HCT116 (cell line): Measurements from ENCODE around the gene MUC5B. TPM values are rescaled to one million over a fixed set of nuclear protein-coding genes. Genes with fewer than 3 reads are reported as not detected.

ENCODE experiments used
- ATAC-seq: fragments of 200-7000 bp; cut with Tn5 transposase; 2 replicates; pipeline ENCODE4 v1.9.1; 2020; ENCODE audit warnings: mild to moderate bottlenecking, moderate library complexity
- BruUV-seq: library from RNA; stranded (reverse); fragments of 400-500 nt; replicated peaks from 2 replicates; lab custom pipeline; 2021; lab: Mats Ljungman, UMichigan
- CTCF ChIA-PET: fragments of 300-600 bp; sonication (Branson Sonifier 250); formaldehyde crosslinking; loops from one replicate; lab custom pipeline; 2021; ENCODE audit warnings: antibody characterized with exemption; lab: Charles Lee
- POLR2A ChIA-PET: fragments of 300-600, 350-600 bp; sonication (Branson Sonifier 250); formaldehyde crosslinking; loops from one replicate; lab custom pipeline; 2021; ENCODE audit warnings: antibody characterized with exemption; lab: Charles Lee
- RAD21 ChIA-PET, 2 experiments: fragments of 300-600 bp; sonication (Branson Sonifier 250); formaldehyde crosslinking; loops; one replicate each; lab custom pipeline; 2023; ENCODE audit warnings: low total read pairs in 2 of 2; ENCODE audit not compliant: uncharacterized antibody in 2 of 2, unreplicated experiment in 2 of 2, low non-redundant PET in 1 of 2; lab: Charles Lee
- DNase-seq: peaks from one replicate; pipeline ENCODE4 v3.0.0-alpha.2; 2010; ENCODE audit warnings: low read depth, low spot score
- H2AFZ ChIP-seq: fragments of 200-600 bp; shearing (Covaris generic), sonication (generic); 2 replicates; pipeline ENCODE4 v1.6.1; 2017; ENCODE audit warnings: low read depth, mixed run types, mixed read lengths, antibody characterized with exemption, low read length; ENCODE audit not compliant: poor library complexity, severe bottlenecking
- H3K27ac ChIP-seq: 2 replicates; pipeline ENCODE4 v1.5.1; 2012; ENCODE audit warnings: low read depth, low read length
- H3K27me3 ChIP-seq: fragments of 200-600 bp; sonication (generic); 2 replicates; pipeline ENCODE4 v1.6.1; 2016; ENCODE audit warnings: mixed run types, low read length, mixed read lengths; ENCODE audit not compliant: insufficient read depth
- H3K36me3 ChIP-seq, 2 experiments: fragments of 200-500 bp in 1 of 2; fragments of 200-600 bp in 1 of 2; sonication (Bioruptor generic) in 1 of 2; sonication (generic) in 1 of 2; 2 replicates each; pipeline versions ENCODE4 v1.5.1 to v1.6.1; 2014 to 2016; ENCODE audit warnings: low read length in 2 of 2, inconsistent platforms in 1 of 2, mixed read lengths in 1 of 2, mixed run types in 1 of 2; ENCODE audit not compliant: insufficient read depth in 2 of 2, control insufficient read depth in 1 of 2
- H3K4me1 ChIP-seq, 2 experiments: fragments of 200-600 bp in 1 of 2; sonication (generic) in 1 of 2; 2 replicates each; pipeline versions ENCODE4 v1.5.1 to v1.6.1; 2012 to 2017; ENCODE audit warnings: low read length in 2 of 2, inconsistent platforms in 1 of 2, mild to moderate bottlenecking in 1 of 2, mixed read lengths in 1 of 2, mixed run types in 1 of 2, moderate library complexity in 1 of 2; ENCODE audit not compliant: insufficient read depth in 2 of 2, control insufficient read depth in 1 of 2
- H3K4me2 ChIP-seq: fragments of 200-600 bp; sonication (generic); 2 replicates; pipeline ENCODE4 v1.6.1; 2017; ENCODE audit warnings: mixed run types, low read length, mixed read lengths
- H3K4me3 ChIP-seq, 2 experiments: fragments of 200-600 bp in 1 of 2; sonication (generic) in 1 of 2; replicated peaks in 1 of 2; 2 replicates each; pipeline ENCODE4 v1.5.1; 2011 to 2016; ENCODE audit warnings: low read length in 2 of 2, control low read depth in 1 of 2, low read depth in 1 of 2, mild to moderate bottlenecking in 1 of 2, mixed read lengths in 1 of 2, mixed run types in 1 of 2
- H3K79me2 ChIP-seq: fragments of 200-600 bp; sonication (generic); 2 replicates; pipeline ENCODE4 v1.6.1; 2017; ENCODE audit warnings: mild to moderate bottlenecking, mixed run types, low read length, moderate library complexity, mixed read lengths; ENCODE audit not compliant: insufficient read depth
- H3K9ac ChIP-seq: fragments of 200-600 bp; sonication (generic); 2 replicates; pipeline ENCODE4 v1.6.1; 2016; ENCODE audit warnings: low read length, mixed read lengths
- H3K9me2 ChIP-seq: fragments of 200-600 bp; sonication (generic), shearing (Covaris generic); 2 replicates; pipeline ENCODE4 v1.6.1; 2017; ENCODE audit warnings: mixed run types, mild to moderate bottlenecking, moderate library complexity; ENCODE audit not compliant: insufficient read depth
- H3K9me3 ChIP-seq, 2 experiments: fragments of 200-500 bp in 1 of 2; fragments of 200-600 bp in 1 of 2; sonication (Bioruptor generic) in 1 of 2; sonication (generic) in 1 of 2; 2 replicates each; pipeline ENCODE4 v1.6.1; 2014 to 2017; ENCODE audit warnings: low read length in 2 of 2, mixed read lengths in 2 of 2, inconsistent platforms in 1 of 2, low read depth in 1 of 2, mild to moderate bottlenecking in 1 of 2, mixed run types in 1 of 2, moderate library complexity in 1 of 2; ENCODE audit not compliant: control insufficient read depth in 1 of 2, insufficient read depth in 1 of 2
- H4K20me1 ChIP-seq: fragments of 200-600 bp; sonication (generic), shearing (Covaris generic); 2 replicates; pipeline ENCODE4 v1.6.1; 2017; ENCODE audit warnings: mixed run types, mild to moderate bottlenecking, moderate library complexity; ENCODE audit not compliant: insufficient read depth
- CBX3 ChIP-seq: IDR thresholded peaks from 2 replicates; pipeline ENCODE4 v1.6.1; 2012; ENCODE audit warnings: low read depth
- CEBPB ChIP-seq: IDR thresholded peaks from 2 replicates; pipeline ENCODE4 v1.6.1; 2012; ENCODE audit warnings: low read depth
- EGR1 ChIP-seq: IDR thresholded peaks from 2 replicates; pipeline ENCODE4 v1.6.1; 2012; ENCODE audit warnings: low read depth
- ELF1 ChIP-seq: IDR thresholded peaks from 2 replicates; pipeline ENCODE4 v1.6.1; 2012; ENCODE audit warnings: low read depth, borderline replicate concordance
- EZH2 ChIP-seq: fragments of 200-600 bp; sonication (generic); IDR thresholded peaks from 2 replicates; pipeline ENCODE4 v1.6.1; 2017; ENCODE audit warnings: antibody characterized with exemption, mixed run types
- EZH2phosphoT487 ChIP-seq: fragments of 200-600 bp; IDR thresholded peaks from 2 replicates; pipeline ENCODE4 v1.6.1; 2018; ENCODE audit warnings: antibody characterized with exemption, borderline replicate concordance
- FOSL1 ChIP-seq: IDR thresholded peaks from 2 replicates; pipeline ENCODE4 v1.6.1; 2012; ENCODE audit warnings: low read depth
- JUND ChIP-seq: IDR thresholded peaks from 2 replicates; pipeline ENCODE4 v1.6.1; 2012
- MAX ChIP-seq: IDR thresholded peaks from 2 replicates; pipeline ENCODE4 v1.6.1; 2012
- POLR2AphosphoS5 ChIP-seq: IDR thresholded peaks from 2 replicates; pipeline ENCODE4 v1.6.1; 2011; ENCODE audit warnings: mild to moderate bottlenecking, low read depth, low read length, moderate library complexity
- RAD21 ChIP-seq: IDR thresholded peaks from 2 replicates; pipeline ENCODE4 v1.6.1; 2012; ENCODE audit warnings: low read depth, mild to moderate bottlenecking
- REST ChIP-seq: IDR thresholded peaks from 2 replicates; pipeline ENCODE4 v1.6.1; 2012; ENCODE audit warnings: low read depth
- SIN3A ChIP-seq: IDR thresholded peaks from 2 replicates; pipeline ENCODE4 v1.6.1; 2012; ENCODE audit warnings: low read depth
- SP1 ChIP-seq: IDR thresholded peaks from 2 replicates; pipeline ENCODE4 v1.6.1; 2012; ENCODE audit warnings: low read depth
- SRF ChIP-seq: IDR thresholded peaks from 2 replicates; pipeline ENCODE4 v1.6.1; 2012; ENCODE audit warnings: low read depth
- TCF7L2 ChIP-seq: IDR thresholded peaks from 2 replicates; pipeline ENCODE4 v1.7.0; 2011; ENCODE audit warnings: borderline replicate concordance, inconsistent platforms; ENCODE audit not compliant: insufficient read depth, insufficient read length; ENCODE audit errors: extremely low read depth
- ZBTB33 ChIP-seq: IDR thresholded peaks from 2 replicates; pipeline ENCODE4 v1.6.1; 2011; ENCODE audit warnings: mild to moderate bottlenecking, low read length, moderate library complexity; ENCODE audit not compliant: insufficient replicate concordance; ENCODE audit errors: extremely low read depth
- ZFX ChIP-seq: fragments of 450-650 bp; IDR thresholded peaks from 2 replicates; pipeline ENCODE4 v1.6.1; 2017
- ZNF274 ChIP-seq: fragments of 200-500 bp; sonication (Bioruptor generic); IDR thresholded peaks from 2 replicates; pipeline ENCODE4 v1.6.1; 2014; ENCODE audit warnings: mild to moderate bottlenecking, low read depth, low read length, inconsistent platforms
- intact Hi-C: fragments of 100-400 bp; cut with micrococcal nuclease; formaldehyde crosslinking; loops from 2 replicates; pipeline ENCODE4 v1.10.0; 2022
- total RNA-seq: library from RNA; stranded (reverse); gene quantifications from one replicate; pipeline ENCODE4 v1.2.1, GENCODE V29; 2021; ENCODE audit not compliant: unreplicated experiment
- TF ChIP-seq, protein P1 (sequence below), 3 experiments: fragments of 200-600 bp in 1 of 3; sonication (generic) in 1 of 3; IDR thresholded peaks in 2 of 3; conservative IDR thresholded peaks in 1 of 3; 2 replicates each; pipeline ENCODE4 v1.5.1; 2012 to 2017; ENCODE audit warnings: low read depth in 2 of 3, low read length in 2 of 3, antibody characterized with exemption in 1 of 3, borderline replicate concordance in 1 of 3, control low read depth in 1 of 3, mild to moderate bottlenecking in 1 of 3, mixed read lengths in 1 of 3, mixed run types in 1 of 3, moderate library complexity in 1 of 3; ENCODE audit not compliant: insufficient read depth in 1 of 3

The MUC5B gene
- total RNA-seq, 1 experiment from 2014 or later: 1.5 TPM

GRCh38 chr11:1204381-1205101 lies 18.3 kb upstream of the MUC5B start:
- H3K9me2 ChIP-seq: no peaks in the 10 kb centered on the region
- peaks cover 13 to 17% of the 10 kb centered on the region in 2 experiments for H3K4me1 ChIP-seq
- ChIA-PET CTCF (interaction anchor here (0.6 kb wide), 1 partner anchor 29 kb away, joined by 3 read pairs; no protein-coding TSS in a partner anchor), RAD21 (no interaction called here), POLR2A (interaction anchor here (0.7 to 1.3 kb wide), 2 partner anchors 38 to 58 kb away, joined by 3 read pairs; no protein-coding TSS in a partner anchor)
- no peak overlapping the region for H3K4me3 ChIP-seq
- TF ChIP-seq ZNF274 (no peak), ZFX (no peak), FOSL1 (no peak), JUND (no peak), SRF (no peak), CEBPB (no peak), ELF1 (no peak), EZH2phosphoT487 (no peak), EGR1 (no peak), MAX (no peak), RAD21 (no peak), EZH2 (no peak), POLR2AphosphoS5 (no peak), ZBTB33 (no peak), CBX3 (no peak), SP1 (no peak), REST (no peak), SIN3A (no peak), TCF7L2 (no peak)
- TF ChIP-seq, protein P1, sequence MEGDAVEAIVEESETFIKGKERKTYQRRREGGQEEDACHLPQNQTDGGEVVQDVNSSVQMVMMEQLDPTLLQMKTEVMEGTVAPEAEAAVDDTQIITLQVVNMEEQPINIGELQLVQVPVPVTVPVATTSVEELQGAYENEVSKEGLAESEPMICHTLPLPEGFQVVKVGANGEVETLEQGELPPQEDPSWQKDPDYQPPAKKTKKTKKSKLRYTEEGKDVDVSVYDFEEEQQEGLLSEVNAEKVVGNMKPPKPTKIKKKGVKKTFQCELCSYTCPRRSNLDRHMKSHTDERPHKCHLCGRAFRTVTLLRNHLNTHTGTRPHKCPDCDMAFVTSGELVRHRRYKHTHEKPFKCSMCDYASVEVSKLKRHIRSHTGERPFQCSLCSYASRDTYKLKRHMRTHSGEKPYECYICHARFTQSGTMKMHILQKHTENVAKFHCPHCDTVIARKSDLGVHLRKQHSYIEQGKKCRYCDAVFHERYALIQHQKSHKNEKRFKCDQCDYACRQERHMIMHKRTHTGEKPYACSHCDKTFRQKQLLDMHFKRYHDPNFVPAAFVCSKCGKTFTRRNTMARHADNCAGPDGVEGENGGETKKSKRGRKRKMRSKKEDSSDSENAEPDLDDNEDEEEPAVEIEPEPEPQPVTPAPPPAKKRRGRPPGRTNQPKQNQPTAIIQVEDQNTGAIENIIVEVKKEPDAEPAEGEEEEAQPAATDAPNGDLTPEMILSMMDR (IDR thresholded peaks at IDR 0.05 in 2 of 3, conservative IDR thresholded peaks at IDR 0.05 in 1 of 3; ENCODE audit: borderline replicate concordance in 1 of 3, insufficient read depth in 1 of 3, low read depth in 2 of 3, low read length in 2 of 3): no peak
- H3K79me2 ChIP-seq: no peaks in the 10 kb centered on the region
- H4K20me1 ChIP-seq: no peaks in the 10 kb centered on the region
- no TSS peak for BruUV-seq
- no peaks in the 10 kb centered on the region for H3K9me3 ChIP-seq
- H2AFZ ChIP-seq: no peak overlapping the region
- H3K4me2 ChIP-seq: peak overlapping the region; percentile 59; the same call in 1 of the 2 replicates
- no peaks in the 10 kb centered on the region for H3K27me3 ChIP-seq
- no peak for ATAC-seq
- H3K27ac ChIP-seq: no peak overlapping the region
- H3K9ac ChIP-seq: no peak overlapping the region
- no peak for DNase-seq
- H3K36me3 ChIP-seq: no peaks in the 10 kb centered on the region
- intact Hi-C loops: loop anchor here (5.0 kb wide), 1 partner anchor 52 kb away; no protein-coding TSS in a partner anchor
